GM12892 (cell line): ENCODE measurements around the gene ACER1.

Experiments
- POLR2A ChIP-seq: IDR thresholded peaks from 2 replicates; pipeline ENCODE4 v1.6.1; 2011; ENCODE audit warnings: low read depth, low read length, control low read depth
- POLR2AphosphoS5 ChIP-seq: IDR thresholded peaks from 2 replicates; pipeline ENCODE4 v1.6.1; 2011; ENCODE audit warnings: low read depth, low read length, control low read depth

DNA sequence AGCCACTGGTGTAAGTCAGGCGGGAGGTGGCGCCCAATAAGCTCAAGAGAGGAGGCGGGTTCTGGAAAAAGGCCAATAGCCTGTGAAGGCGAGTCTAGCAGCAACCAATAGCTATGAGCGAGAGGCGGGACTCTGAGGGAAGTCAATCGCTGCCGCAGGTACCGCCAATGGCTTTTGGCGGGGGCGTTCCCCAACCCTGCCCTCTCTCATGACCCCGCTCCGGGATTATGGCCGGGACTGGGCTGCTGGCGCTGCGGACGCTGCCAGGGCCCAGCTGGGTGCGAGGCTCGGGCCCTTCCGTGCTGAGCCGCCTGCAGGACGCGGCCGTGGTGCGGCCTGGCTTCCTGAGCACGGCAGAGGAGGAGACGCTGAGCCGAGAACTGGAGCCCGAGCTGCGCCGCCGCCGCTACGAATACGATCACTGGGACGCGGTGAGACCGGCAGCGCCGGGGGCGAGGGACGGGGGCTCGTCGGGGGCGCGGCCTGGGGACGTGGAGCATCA is 39.2 kb upstream of the ACER1 start, which contains the start of gene ALKBH7:
- TF ChIP-seq POLR2A: peak; percentile 67; the same call in 1 of the 2 replicates
- no peak for TF ChIP-seq POLR2AphosphoS5
